GM19467 (cell line): Measurements from ENCODE around the gene TSPAN14.
"Not testable (repeated sequence)": the region's sequence is repeated elsewhere in the genome, so short reads cannot be mapped to it uniquely, and the experiment has no call there.

Source experiments
- ATAC-seq: cut with Tn5 transposase; IDR thresholded peaks from one replicate; pipeline ENCODE4 v1.9.1; 2021; ENCODE audit warnings: mild to moderate bottlenecking, moderate library complexity; ENCODE audit not compliant: unreplicated experiment

TSPAN14 gene

GRCh38 chr10:80468002-80468401 lies 13.9 kb downstream of the TSPAN14 start:
- ATAC-seq = no peak

GRCh38 chr10:80468806-80469421 lies 14.8 kb downstream of the TSPAN14 start:
- no peak for ATAC-seq

DNA sequence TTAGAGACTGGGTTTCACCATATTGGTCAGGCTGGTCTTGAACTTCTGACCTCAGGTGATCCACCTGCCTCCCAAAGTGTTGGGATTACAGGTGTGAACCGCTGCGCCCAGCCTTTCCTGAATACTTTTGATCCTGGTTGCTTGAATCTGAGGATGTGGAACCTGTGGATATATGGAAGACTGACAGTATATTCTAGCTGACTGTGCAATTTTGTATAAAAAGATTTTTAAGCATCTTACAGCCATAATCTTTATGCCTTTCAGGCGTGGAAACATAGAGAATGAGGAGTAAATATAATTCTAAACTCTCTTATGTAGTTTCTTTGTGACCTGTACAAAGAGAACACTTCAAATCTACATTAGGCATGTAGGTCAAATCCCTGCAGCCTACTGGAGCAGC lies 16.2 kb downstream of the TSPAN14 start:
- ATAC-seq = no peak

DNA sequence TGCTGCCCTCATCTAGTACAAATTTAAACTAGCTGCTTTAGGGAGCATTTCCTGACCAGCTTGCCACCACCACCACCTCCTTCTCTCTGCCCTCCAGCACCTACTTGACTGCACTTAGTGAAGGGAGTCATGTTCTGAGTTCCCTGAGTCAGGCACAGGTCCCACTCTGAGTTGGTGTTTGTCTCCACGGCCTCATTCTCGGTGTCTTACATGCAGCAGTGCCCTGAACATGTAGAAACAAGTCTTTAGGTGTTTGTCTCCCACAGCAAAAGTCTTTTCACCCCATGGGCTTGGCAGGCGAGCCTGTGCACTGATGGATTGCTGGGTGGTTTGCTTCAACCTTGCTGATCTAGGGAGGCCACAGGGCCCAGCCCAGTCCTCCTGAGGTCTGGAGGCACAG lies 16.9 kb downstream of the TSPAN14 start:
- no peak for ATAC-seq

DNA sequence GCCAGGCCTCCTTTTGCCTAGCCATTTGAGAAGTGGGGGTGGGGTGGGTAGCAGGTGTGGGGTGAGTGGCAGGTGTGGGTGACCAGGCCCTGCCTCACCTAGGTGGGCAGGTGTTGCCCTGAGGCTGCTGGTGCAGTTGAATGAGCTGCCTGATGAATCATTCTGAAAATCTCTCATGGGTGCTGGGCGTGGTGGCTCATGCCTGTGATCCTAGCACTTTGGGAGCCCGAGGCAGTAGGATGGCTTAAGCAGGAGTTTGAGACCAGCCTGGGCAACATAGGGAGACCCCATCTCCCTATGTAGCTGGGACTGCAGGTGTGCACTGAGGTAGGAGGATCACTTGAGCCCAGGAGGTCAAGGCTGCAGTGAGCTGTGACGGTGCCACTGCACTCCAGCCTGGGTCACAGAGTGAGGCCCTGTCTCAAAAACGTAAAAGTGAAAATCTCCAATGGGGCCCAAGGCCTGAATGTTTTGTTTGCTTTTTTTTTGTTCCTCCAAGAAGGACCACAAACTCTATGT lies 17.7 kb downstream of the TSPAN14 start:
- peak; percentile 49 for ATAC-seq

DNA sequence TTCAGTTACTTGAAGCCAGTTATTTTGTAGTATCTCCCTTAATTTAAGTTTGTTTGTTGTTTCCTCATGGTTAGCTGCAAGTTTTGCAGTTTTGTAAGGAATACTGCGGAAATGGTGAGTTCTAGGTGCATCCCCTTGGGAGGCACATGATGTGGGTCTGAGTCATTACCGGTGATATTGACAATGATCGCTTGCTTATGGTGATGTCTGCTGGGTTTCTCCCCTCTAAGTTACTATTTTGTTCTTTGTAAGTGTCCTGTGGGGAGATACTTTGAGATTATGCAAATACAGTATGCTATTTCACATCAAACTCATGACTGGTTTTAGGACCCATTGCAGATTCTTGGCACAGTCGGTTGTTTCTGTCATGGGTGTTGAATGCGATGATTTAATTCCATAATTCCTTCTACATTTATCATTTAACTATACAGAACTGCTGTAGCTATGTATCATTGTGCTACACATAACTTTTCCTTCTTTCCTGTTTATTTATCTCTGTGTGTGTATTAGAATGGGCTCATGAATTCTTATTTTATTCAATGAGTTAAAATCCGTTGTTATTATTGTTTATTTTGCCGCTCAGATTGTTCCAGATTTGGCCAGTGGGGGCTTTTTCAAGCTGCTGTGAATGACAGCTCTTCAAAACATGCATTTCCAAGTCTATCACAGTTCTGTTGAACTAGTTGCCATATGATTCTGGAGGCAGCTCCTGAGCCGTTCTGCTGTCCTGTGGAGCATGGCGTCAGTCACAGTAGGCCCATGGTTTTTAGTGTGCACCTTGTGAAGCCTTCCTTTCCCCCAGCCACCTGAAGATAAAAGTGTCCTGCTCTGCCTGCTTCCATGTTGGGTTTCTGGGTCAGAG lies 18.4 kb downstream of the TSPAN14 start:
- peak; percentile 87 for ATAC-seq

- ATAC-seq = no peak
Observed at GRCh38 chr10:80473096-80473657, 19.1 kb downstream of the TSPAN14 start.

GRCh38 chr10:80473692-80474596 lies 19.8 kb downstream of the TSPAN14 start:
- no peak for ATAC-seq

- no peak for ATAC-seq
Observed at GRCh38 chr10:80474597-80474910, 20.4 kb downstream of the TSPAN14 start.

DNA sequence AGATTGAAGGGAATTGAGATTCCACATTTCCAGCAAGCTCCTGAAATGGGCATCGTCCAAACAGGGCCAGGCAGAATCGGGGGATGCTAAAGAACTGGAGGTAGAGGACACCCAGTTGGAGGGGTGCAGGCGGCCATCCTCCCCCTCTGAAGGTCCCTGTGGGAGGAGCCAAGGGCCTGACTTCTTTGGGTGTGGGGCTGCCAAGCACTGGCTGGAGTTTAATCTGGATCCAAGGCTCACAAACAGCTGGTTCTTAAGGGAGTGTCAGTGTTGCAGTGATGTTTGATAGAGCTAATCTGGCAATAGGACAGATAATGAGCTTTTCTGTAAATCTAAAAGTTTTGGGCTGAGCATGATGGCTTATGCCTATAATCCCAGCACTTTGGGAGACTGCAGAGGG lies 20.8 kb downstream of the TSPAN14 start:
- ATAC-seq = no peak

GRCh38 chr10:80475641-80476040 lies 21.5 kb downstream of the TSPAN14 start:
- ATAC-seq = not testable (repeated sequence)

- no peak for ATAC-seq
Observed at GRCh38 chr10:80476685-80477084, 22.6 kb downstream of the TSPAN14 start.

DNA sequence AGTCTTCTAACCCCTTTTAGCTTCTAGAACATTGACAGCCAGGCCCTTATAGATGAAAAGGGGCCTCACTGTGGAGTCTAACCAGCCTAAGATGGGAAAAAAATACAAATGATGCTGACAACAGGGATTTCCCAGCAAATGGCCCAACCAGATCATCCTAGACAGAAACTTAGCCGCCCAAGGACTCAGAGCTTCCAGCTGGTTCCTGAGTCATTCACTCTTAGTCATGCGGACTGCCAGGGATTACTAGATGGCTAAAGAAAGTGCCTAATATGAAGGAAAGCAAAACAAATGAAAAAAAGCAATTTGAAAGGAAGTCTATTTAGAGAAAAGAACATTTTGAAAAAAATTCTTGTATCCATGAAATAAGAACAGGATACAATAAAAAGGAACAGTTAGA lies 23.7 kb downstream of the TSPAN14 start:
- no peak for ATAC-seq

GRCh38 chr10:80480373-80480772 lies 26.3 kb downstream of the TSPAN14 start:
- not testable (repeated sequence) for ATAC-seq

GRCh38 chr10:80480852-80481251 lies 26.7 kb downstream of the TSPAN14 start:
- no peak for ATAC-seq

DNA sequence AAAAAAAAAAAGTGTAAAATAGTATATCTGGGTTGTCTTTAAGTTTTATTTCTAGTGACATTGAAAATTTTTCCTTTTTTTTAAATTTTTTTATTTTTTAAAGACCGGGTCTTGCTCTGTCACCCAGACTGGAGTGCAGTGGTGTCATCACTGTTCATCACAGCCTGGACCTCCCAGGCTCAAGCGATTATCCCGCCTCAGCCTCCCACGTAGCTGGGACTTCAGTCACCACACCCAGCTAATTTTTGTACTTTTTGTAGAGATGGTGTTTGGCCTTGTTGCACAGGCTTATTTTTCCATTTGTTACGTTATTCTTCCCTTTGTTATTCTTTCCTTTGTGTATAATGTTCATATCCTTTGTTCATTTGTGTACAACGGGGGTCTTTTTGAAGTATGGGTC lies 30.1 kb downstream of the TSPAN14 start:
- no peak for ATAC-seq

- no peak for ATAC-seq
Observed at GRCh38 chr10:80484676-80485075, 30.6 kb downstream of the TSPAN14 start.

DNA sequence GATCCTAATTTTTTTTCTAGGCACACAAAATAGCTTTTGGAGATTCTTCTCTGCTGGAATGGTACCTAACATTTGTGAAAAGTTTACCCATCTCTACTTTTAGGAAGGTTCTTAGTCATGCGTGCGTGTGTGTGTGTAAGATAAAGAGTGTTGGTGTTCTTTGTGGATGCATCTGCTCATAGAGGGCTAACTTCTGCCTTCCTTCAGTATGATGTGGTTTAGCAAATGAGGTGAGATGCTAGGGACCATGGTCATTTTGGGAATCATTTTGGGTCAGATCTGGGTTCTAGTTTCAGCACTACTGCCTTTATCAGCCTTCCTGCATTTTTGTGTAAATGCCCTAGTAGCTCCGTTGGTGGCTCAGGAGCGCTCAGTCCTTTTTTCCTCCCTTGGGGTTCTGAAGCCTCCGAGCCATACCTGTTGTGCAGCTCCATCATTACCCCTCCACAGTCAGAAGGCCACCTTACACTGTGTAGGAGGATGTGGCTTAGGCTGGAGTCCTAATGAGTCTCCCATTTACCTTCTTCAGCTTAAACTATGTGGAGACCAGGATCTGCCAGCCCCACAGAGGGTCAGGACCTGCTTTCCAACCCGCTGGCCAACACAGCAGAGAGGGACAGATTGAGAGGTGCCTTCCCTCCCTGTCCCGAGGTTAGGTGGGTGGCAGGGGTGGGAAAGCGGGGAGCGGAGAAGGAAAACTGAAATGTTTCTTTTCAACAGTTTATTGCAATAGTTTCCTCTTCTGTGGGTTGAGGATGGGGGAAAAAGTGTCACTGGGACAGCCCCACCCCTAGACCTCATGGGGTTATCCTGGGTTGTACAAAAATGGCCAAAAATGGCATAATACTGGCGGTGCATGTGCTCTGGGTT lies 31.2 kb downstream of the TSPAN14 start:
- no peak for ATAC-seq

- no peak for ATAC-seq
Observed at GRCh38 chr10:80485946-80486764, 32.0 kb downstream of the TSPAN14 start.
